GM23248 (cell line): ENCODE results near the gene TBX6. TPM values are rescaled to one million over a fixed set of nuclear protein-coding genes. Genes with fewer than 3 reads are reported as not detected.

Source experiments
- DNase-seq: peaks from one replicate; pipeline ENCODE4 v3.0.0-alpha.2; 2015
- H2AFZ ChIP-seq: fragments of 200-600 bp; sonication (generic); 2 replicates; pipeline ENCODE4 v1.6.1; 2016; ENCODE audit warnings: antibody characterized with exemption
- H3F3A ChIP-seq: fragments of 200-600 bp; sonication (generic); 2 replicates; pipeline ENCODE4 v1.6.1; 2016; ENCODE audit warnings: mild to moderate bottlenecking, antibody characterized with exemption, mixed run types; ENCODE audit not compliant: insufficient read depth
- H3K27ac ChIP-seq: fragments of 200-600 bp; sonication (generic); 2 replicates; pipeline ENCODE4 v1.5.1; 2016; ENCODE audit warnings: mild to moderate bottlenecking
- H3K27me3 ChIP-seq: fragments of 200-600 bp; sonication (generic); replicated peaks from 2 replicates; pipeline ENCODE4 v1.6.1; 2016; ENCODE audit warnings: mild to moderate bottlenecking; ENCODE audit not compliant: insufficient read depth
- H3K36me3 ChIP-seq: fragments of 200-600 bp; sonication (generic); 2 replicates; pipeline ENCODE4 v1.6.1; 2016; ENCODE audit warnings: low read depth, mild to moderate bottlenecking
- H3K4me1 ChIP-seq: fragments of 200-600 bp; sonication (generic); 2 replicates; pipeline ENCODE4 v1.6.1; 2016; ENCODE audit warnings: mild to moderate bottlenecking; ENCODE audit not compliant: insufficient read depth
- H3K4me2 ChIP-seq: fragments of 200-600 bp; sonication (generic); one replicate; pipeline ENCODE4 v1.6.1; 2016; ENCODE audit warnings: mild to moderate bottlenecking; ENCODE audit not compliant: unreplicated experiment
- H3K4me3 ChIP-seq: fragments of 200-600 bp; sonication (generic); 2 replicates; pipeline ENCODE4 v1.5.1; 2016; ENCODE audit warnings: mild to moderate bottlenecking
- H3K79me2 ChIP-seq: fragments of 200-600 bp; sonication (generic); 2 replicates; pipeline ENCODE4 v1.6.1; 2016; ENCODE audit warnings: mild to moderate bottlenecking; ENCODE audit not compliant: insufficient read depth
- H3K9ac ChIP-seq: fragments of 200-600 bp; sonication (generic); 2 replicates; pipeline ENCODE4 v1.6.1; 2016; ENCODE audit warnings: mild to moderate bottlenecking
- H3K9me2 ChIP-seq: fragments of 200-600 bp; sonication (generic); 2 replicates; pipeline ENCODE4 v1.6.1; 2016; ENCODE audit warnings: mixed run types, mild to moderate bottlenecking, moderate library complexity; ENCODE audit not compliant: insufficient read depth
- H3K9me3 ChIP-seq: fragments of 200-600 bp; sonication (generic); one replicate; pipeline ENCODE4 v1.6.1; 2017; ENCODE audit warnings: low read depth
- H4K20me1 ChIP-seq: fragments of 200-600 bp; sonication (generic); 2 replicates; pipeline ENCODE4 v1.6.0; 2016; ENCODE audit not compliant: insufficient read depth
- EZH2 ChIP-seq: fragments of 200-600 bp; sonication (generic); IDR thresholded peaks from 2 replicates; pipeline ENCODE4 v1.6.1; 2018; ENCODE audit warnings: antibody characterized with exemption, mild to moderate bottlenecking; ENCODE audit not compliant: insufficient read depth, poor library complexity, severe bottlenecking
- EZH2phosphoT487 ChIP-seq: fragments of 200-600 bp; sonication (generic); IDR thresholded peaks from 2 replicates; pipeline ENCODE4 v1.6.1; 2018; ENCODE audit warnings: antibody characterized with exemption, moderate library complexity, mild to moderate bottlenecking, low read depth; ENCODE audit not compliant: insufficient read depth
- WGBS, 2 experiments: methylation state at CpG; one replicate each; pipeline ENCODE4 v1.1.6; 2015 to 2017; ENCODE audit warnings: low lambda C conversion rate in 2 of 2, low coverage in 1 of 2; ENCODE audit errors: missing lambda C conversion rate in 2 of 2; 5-methylcytosine and 5-hydroxymethylcytosine counted together
- in situ Hi-C: fragments of 300-500 bp; cut with MboI; formaldehyde crosslinking; loops from 2 replicates; pipeline ENCODE4 v1.15.0; 2020
- polyA plus RNA-seq: library from polyadenylated mRNA; unstranded; fragments of >200 nt; fragmentation: Nextera tagmentation; extraction: Ambion mirVana; gene quantifications from 2 replicates; pipeline ENCODE4 v1.2.1, GENCODE V29; 2016
- total RNA-seq: library from RNA; depleted of rRNA; stranded (reverse); fragments of >200 nt; shearing (Covaris generic); gene quantifications from 2 replicates; pipeline ENCODE4 v1.2.3, GENCODE V29; 2014

TBX6 gene
- total and polyA plus RNA-seq, 2 experiments from 2014 or later = 0.11 to 0.20 TPM

DNA sequence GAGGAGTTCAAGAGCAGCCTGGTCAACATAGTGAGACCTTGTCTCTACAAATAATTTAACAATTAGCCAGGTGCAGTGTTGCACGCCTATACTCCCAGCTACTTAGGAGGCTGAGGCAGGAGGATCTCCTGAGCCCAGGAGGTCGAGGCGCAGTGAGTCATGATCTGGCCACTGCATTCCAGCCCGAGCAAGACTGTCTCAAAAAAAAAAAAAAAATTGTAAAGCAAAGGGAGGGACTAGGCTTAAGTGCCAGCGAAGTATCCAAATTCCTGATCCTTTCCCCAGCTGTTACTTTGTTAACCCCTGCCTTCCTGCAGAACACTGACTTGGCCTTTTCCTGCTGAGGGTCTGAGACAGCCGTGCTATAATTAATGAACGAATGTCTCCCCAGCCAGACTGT, 18.9 kb upstream of the TBX6 start:
- Histone ChIP-seq H3K27ac (no peak overlapping the region), H3K9me3 (no peaks in the 10 kb centered on the region), H3F3A (no peaks in the 10 kb centered on the region), H3K4me2 (no peak overlapping the region), H2AFZ (no peak overlapping the region), H3K4me1 (peaks cover 9% of the 10 kb centered on the region), H3K27me3 (no peaks in the 10 kb centered on the region), H3K9me2 (no peaks in the 10 kb centered on the region), H3K36me3 (no peaks in the 10 kb centered on the region; the same call in 1 of the 2 replicates), H3K79me2 (no peaks in the 10 kb centered on the region), H4K20me1 (no peaks in the 10 kb centered on the region), H3K4me3 (no peak overlapping the region), H3K9ac (no peak overlapping the region)
- WGBS, 2 experiments = 63 to 67% methylated on average over 7 of the region's 7 CpGs
- no peak for DNase-seq
- TF ChIP-seq EZH2phosphoT487 = no peak
- no peak for TF ChIP-seq EZH2
- in situ Hi-C loops = loop anchor here (25.0 kb wide), 1 partner anchor 302 kb away; the partner anchor contains the start of gene ZNF771

DNA sequence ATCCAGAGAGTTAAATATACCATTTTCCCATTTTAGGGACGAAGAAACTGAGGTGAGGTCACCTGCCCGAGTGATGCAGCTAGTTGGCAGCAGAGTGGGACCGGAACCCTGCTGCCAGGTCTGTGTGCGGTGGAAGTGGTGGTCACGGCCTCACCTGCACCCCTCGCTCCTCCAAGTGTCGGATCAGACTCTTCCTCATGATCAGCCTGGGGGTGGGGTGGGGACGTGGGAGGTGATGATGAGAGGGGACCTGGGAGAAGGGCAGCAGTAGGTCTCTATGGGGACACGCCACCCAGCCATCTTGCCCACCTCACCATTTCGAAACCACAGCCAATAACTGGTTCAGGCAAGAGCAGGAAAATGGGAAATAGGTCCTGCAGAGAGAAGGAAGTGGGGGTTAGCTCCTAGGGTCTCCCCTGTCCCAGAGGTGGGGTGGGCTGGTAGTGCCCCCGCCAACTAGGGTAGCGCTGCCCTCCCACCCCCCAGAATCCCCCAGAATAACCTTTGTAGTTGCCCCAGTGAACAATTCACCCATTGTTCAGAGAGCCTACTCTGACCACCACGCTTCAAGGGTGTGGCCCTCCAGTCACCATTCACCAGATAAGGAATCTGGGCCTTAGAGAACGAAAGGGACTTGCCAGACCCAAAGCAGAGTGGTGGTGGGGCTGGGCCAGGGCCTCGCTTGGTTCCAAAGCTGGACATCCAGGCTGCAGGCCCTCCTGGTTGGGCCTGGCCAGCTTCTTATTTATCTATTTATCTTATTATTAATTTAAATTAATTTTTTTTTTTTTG, 16.5 kb upstream of the TBX6 start:
- no peak overlapping the region for H3K27ac ChIP-seq
- DNase-seq = no peak
- no peaks in the 10 kb centered on the region for H3K27me3 ChIP-seq
- H3K79me2 ChIP-seq = no peaks in the 10 kb centered on the region
- no peak overlapping the region for H3K4me2 ChIP-seq
- H3K4me3 ChIP-seq = no peak overlapping the region
- H3K36me3 ChIP-seq = no peaks in the 10 kb centered on the region; the same call in 1 of the 2 replicates
- H3K4me1 ChIP-seq = peaks cover 2% of the 10 kb centered on the region
- H4K20me1 ChIP-seq = no peaks in the 10 kb centered on the region
- H3K9ac ChIP-seq = no peak overlapping the region
- no peaks in the 10 kb centered on the region for H3K9me3 ChIP-seq
- 93 to 94% methylated on average over 14 to 15 of the region's 15 CpGs for WGBS, 2 experiments
- in situ Hi-C loops = loop anchor here (25.0 kb wide), 1 partner anchor 304 kb away; the partner anchor contains the start of gene ZNF771
- no peaks in the 10 kb centered on the region for H3K9me2 ChIP-seq
- TF ChIP-seq EZH2 = no peak
- no peak for TF ChIP-seq EZH2phosphoT487
- no peak overlapping the region for H2AFZ ChIP-seq
- no peaks in the 10 kb centered on the region for H3F3A ChIP-seq

DNA sequence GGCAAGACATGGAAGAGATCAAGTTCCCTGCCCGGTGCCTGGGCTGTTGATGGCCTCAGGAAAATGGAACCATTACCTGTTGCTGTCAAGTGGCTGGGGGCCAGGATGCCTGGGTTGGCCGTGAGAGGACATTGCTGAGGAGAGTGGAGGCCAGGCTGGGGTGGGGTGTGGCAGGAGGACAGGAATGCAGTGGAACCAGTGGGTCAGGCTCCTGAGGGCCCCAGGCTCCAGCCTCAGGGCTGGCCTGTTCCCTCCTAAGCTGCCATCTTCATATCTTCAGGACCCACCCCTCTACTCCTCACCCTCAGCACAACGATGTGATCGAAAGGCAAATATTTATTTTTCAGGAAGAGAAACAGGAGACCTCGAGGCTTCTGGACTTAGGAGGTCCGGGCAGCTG, 12.8 kb upstream of the TBX6 start:
- Histone ChIP-seq H3K9me2 (no peaks in the 10 kb centered on the region), H3K4me3 (no peak overlapping the region), H3K27ac (no peak overlapping the region), H4K20me1 (no peaks in the 10 kb centered on the region), H3F3A (no peaks in the 10 kb centered on the region), H3K9me3 (no peaks in the 10 kb centered on the region), H3K27me3 (no peaks in the 10 kb centered on the region), H3K36me3 (no peaks in the 10 kb centered on the region; the same call in 1 of the 2 replicates), H3K79me2 (no peaks in the 10 kb centered on the region), H3K4me2 (no peak overlapping the region), H3K4me1 (no peaks in the 10 kb centered on the region), H2AFZ (no peak overlapping the region), H3K9ac (no peak overlapping the region)
- DNase-seq = no peak
- TF ChIP-seq EZH2phosphoT487 = no peak
- no peak for TF ChIP-seq EZH2
- 90 to 92% methylated on average over 6 of the region's 6 CpGs for WGBS, 2 experiments
- in situ Hi-C loops = loop anchor here (25.0 kb wide), 1 partner anchor 308 kb away; the partner anchor contains the start of gene ZNF771

DNA sequence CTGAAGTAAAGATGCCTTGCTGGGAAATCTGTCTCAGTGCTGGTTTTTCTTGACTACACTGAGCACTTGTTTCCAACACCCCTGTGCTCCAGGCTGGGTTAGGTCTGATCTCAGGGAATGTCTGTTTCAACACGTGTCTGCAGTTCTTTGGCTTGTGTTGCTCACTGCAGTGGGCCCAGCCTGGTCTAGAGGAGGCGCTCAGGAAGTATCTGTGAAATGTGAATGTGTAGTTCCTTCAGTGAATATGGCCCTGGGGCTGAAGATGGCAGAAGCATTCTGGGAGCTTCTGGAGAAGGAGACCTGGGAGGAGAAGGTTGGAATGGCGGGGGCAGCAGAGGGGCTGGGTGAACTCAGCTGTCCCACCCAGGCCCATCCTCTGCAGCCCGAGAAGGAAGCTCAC, 12.4 kb upstream of the TBX6 start:
- H2AFZ ChIP-seq = no peak overlapping the region
- H3K4me2 ChIP-seq = no peak overlapping the region
- H3K4me3 ChIP-seq = no peak overlapping the region
- no peaks in the 10 kb centered on the region for H3K27me3 ChIP-seq
- H3K36me3 ChIP-seq = no peaks in the 10 kb centered on the region; the same call in 1 of the 2 replicates
- H3F3A ChIP-seq = no peaks in the 10 kb centered on the region
- no peaks in the 10 kb centered on the region for H3K79me2 ChIP-seq
- no peaks in the 10 kb centered on the region for H3K9me3 ChIP-seq
- DNase-seq = no peak
- no peaks in the 10 kb centered on the region for H3K9me2 ChIP-seq
- in situ Hi-C loops = loop anchor here (25.0 kb wide), 1 partner anchor 308 kb away; the partner anchor contains the start of gene ZNF771
- no peaks in the 10 kb centered on the region for H3K4me1 ChIP-seq
- H3K9ac ChIP-seq = no peak overlapping the region
- WGBS, 2 experiments = 80 to 81% methylated on average over 4 of the region's 4 CpGs
- no peaks in the 10 kb centered on the region for H4K20me1 ChIP-seq
- H3K27ac ChIP-seq = no peak overlapping the region
- TF ChIP-seq EZH2phosphoT487 = no peak
- TF ChIP-seq EZH2 = no peak
